ENCODE measurements around the gene CACNA1C.

CACNA1C gene

GRCh38 chr12:2344885-2345284 is 292.1 kb downstream of the CACNA1C start:
- no peak for DNase-seq (ENCODE audit: low spot score)

DNA sequence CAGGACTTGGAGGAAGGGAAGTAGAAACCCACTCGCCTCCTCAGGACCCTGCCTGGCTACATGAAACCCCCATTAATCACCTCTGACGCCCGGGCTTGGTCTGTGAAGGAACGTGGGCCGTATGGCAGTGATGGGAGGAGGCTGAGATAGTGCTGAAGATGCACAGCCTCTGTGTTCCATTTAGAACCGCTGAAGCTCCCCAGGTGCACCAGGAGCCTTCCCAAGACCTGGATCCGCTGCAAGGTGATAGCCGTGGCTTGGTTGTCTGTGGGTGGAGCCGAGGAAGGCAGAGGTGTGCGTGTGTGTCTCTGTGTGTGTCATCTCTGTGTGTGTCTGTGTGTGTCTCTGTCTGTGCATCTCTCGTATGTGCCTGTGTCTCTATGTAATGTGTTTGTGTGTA is 293.1 kb downstream of the CACNA1C start:
- DNase-seq (ENCODE audit: low spot score): no peak

DNA sequence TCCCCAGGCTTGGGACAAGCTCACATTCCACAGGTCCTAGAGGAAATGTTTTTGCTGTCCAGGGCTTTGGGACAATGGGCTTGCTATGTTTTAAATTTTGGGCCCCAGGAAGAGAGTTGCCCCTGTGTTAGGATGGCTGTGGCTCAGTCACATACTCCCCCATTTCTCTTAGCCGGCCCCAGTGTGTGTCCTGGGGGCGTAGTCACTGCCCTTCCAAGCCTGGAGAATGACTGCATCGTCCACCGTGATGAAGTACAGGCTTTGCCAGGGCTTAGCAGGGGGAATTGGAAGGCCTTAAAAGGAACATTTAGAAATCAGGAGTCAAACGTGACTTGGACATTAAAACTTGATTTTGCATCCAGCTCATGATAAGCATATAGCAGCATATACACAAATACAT is 293.6 kb downstream of the CACNA1C start:
- no peak for DNase-seq (ENCODE audit: low spot score)

GRCh38 chr12:2347137-2347843 is 294.5 kb downstream of the CACNA1C start:
- DNase-seq (ENCODE audit: low spot score): no peak

- DNase-seq (ENCODE audit: low spot score): no peak
Measured at GRCh38 chr12:2347844-2348481, 295.2 kb downstream of the CACNA1C start.

GRCh38 chr12:2348482-2348852 is 295.7 kb downstream of the CACNA1C start:
- DNase-seq (ENCODE audit: low spot score): no peak

DNA sequence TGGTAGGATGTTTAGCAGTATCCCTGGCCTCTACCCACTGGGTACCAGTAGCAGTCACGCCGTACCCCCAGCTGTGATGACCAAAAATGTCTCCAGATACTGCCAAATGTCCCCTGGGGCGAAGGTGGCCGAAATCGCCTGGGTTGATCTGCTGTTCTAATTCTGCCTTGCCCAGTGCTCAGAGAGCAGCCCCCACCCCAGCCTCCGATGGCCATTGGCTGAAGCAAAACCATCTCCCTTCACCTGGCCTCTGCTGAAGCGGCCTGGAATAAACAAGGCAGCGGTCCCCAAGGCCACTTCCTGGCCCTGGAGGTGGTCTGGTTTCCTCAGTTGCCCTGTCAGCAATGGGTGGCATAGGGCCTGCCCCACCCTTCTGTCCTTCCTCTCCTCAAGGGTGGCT is 298.4 kb downstream of the CACNA1C start:
- no peak for DNase-seq (ENCODE audit: low spot score)

- DNase-seq (ENCODE audit: low spot score): no peak
Measured at GRCh38 chr12:2352203-2352602, 299.4 kb downstream of the CACNA1C start.

- no peak for DNase-seq (ENCODE audit: low spot score)
Measured at GRCh38 chr12:2353281-2353680, 300.5 kb downstream of the CACNA1C start.

DNA sequence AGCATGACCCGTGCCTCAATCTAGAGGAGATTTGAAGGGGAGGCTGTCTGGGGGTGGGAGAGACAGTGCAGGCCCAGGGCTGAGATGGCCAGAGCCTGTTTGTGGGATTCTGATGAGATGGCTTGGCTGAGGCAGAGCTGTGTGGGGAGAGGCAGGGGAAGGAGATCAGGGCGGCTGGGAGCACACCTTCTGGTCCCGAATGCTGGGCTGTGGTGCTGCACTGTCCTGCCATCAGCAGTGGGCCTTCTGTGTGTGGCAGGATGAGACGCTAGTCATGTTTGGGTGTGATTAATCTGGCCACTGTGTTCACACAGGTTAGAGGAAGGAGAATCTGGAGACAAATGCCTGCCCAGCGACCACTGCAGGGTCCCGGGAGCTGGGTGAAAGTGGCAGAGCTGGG is 300.9 kb downstream of the CACNA1C start:
- DNase-seq (ENCODE audit: low spot score): no peak

DNA sequence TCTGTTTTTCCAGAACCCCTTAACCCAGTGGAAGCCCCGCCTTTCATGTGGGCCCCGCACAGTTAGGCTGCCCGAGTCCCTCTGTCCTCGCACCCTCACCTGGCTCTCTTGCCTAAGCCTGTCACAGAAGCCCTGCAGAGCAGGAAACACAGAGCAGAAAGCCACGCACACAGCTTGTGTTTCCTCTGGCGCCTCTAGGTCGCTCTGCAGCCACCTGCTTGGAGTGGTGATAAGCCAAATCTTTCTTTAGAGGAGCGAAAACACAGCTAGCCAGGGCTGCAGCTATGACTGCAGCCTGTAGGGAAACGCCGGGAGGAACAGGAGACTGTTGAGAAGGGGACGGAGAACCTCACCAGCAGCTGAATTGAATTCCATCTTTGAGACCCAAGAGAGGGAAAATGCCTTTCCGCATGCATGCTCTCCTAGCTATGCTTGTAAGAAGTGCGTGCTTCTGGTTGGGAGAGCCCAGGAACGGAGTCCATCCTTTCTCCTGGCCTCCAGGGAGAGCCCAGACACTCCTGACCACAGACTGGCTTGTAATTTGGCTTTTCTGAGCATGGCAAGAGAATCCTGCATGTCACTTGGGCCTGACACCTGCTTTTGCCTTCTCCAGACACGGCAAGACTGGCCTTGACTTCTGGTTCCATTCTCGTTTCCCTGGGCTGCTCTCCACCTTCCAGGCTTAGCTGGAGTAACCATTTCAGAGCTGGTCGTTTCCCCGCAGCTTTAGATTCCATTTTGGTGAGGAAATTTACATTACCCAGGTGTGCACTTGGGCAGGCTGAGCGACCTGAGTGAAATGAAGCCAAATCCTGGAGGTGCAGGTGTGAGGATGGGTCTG is 301.6 kb downstream of the CACNA1C start:
- no peak for DNase-seq (ENCODE audit: low spot score)

- DNase-seq (ENCODE audit: low spot score): no peak
Measured at GRCh38 chr12:2355198-2355597, 302.4 kb downstream of the CACNA1C start.

GRCh38 chr12:2355604-2356003 is 302.8 kb downstream of the CACNA1C start:
- DNase-seq (ENCODE audit: low spot score): no peak

DNA sequence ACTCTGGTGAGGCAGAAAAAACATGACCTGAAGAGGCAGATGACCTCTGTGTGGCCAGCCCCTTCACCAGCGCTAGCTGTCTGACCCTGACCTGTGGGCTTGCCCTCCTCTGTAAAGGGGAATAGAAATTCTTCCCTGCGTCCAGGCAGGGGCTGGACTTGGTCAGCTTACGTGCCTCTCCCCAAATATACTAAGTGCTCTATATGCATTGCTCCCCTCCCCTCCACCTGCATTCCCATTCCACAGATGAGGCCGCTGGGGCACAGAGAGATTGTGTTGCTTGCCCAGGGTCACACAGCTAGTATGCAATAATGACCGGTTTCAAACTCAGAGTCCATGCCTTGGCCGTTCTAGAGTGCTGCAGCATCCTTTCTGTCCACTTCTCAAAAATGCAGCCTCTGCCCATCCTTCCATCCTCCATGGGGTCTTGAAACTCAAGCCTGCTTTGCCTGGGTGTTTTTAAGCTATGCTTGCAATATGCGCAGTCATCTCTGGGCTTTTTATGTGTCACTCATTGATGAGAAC is 303.9 kb downstream of the CACNA1C start:
- DNase-seq (ENCODE audit: low spot score): no peak

DNA sequence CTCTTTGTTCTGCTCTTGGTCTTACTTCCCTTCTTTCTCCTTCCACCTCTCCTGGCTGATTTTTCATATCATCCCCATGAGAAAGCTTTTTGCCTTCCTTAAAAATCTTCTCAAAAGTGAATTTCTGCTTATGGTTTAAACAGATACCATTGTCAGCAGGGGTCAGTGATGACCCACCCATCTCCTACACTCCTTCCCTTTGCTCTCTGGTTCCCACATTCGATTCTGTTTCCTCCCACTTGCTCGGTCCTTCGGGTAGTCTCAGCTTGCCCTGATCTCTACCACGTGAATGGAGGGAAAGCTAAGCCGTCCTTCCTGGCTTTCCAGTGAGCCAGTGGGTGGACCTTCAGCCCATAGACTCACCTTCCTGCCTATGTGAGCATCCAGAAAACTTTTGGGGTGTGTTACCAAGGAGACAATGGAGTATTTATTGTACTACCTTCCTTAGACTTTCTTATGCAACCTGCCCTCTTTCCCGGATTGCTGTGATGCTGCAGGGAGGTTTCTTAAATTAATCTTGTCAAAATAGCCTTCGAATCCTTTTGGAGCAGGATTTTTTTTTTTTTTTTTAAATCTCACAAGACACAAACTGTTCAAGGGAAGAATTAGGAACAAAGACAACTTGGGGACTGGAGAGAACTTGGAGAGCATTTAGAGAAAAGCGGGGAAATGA is 306.3 kb downstream of the CACNA1C start:
- no peak for DNase-seq (ENCODE audit: low spot score)

- no peak for DNase-seq (ENCODE audit: low spot score)
Measured at GRCh38 chr12:2359725-2360629, 307.2 kb downstream of the CACNA1C start.

GRCh38 chr12:2360630-2361170 is 307.9 kb downstream of the CACNA1C start:
- no peak for DNase-seq (ENCODE audit: low spot score)

DNA sequence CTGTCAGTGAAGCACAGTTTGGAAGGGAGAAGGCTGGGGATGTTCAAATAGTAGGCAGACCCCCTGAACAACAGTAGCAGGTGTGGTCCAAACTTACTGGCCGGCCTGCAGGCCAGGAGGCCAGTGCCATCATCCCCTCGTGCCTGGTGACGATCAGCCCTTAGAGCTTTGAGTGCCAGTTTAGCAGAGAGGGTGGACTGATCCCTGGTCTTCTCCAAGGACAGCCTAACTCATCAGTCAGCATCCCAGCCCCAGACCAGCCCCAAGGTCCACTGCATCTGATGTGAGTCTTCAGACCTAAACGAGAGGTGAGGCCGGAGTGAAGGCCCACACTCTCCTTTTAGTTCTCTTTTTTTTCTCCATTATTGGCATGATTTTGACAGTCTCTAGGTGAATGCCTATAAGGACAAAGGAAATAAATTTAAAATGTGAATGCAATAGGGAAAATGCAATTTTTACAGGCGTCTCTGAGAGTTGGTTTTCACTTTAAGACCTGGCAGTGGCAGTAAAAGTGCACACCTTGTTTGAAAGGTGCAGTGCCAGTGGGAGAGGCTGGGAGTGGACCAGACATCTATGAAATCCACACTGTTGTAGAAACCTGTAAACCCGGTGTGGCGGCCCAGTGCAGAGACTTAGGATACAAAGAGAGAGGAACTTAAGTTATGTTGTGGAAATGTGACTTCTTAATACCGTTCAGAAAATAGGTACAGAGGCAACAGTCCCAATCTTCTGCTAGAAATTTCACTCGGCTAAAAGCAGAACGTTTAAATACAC is 311.2 kb downstream of the CACNA1C start:
- DNase-seq (ENCODE audit: low spot score): no peak

GRCh38 chr12:2364631-2365051 is 311.9 kb downstream of the CACNA1C start:
- DNase-seq (ENCODE audit: low spot score): no peak

GRCh38 chr12:2366711-2367110 is 313.9 kb downstream of the CACNA1C start:
- DNase-seq (ENCODE audit: low spot score): no peak

Measured in COLO829 (cell line).